MG63 (cell line): ENCODE data around the gene AURKB. TPM values are rescaled to one million over a fixed set of nuclear protein-coding genes. Genes with fewer than 3 reads are reported as not detected.
"Not testable (repeated sequence)": the region's sequence is repeated elsewhere in the genome, so short reads cannot be mapped to it uniquely, and the experiment has no call there.

Experiments used
- DNase-seq: peaks from one replicate; pipeline ENCODE4 v3.0.0-alpha.2; 2020
- H3K27me3 ChIP-seq: fragments of 250-450 bp; sonication (Bioruptor Pico); 2 replicates; pipeline ENCODE4 v1.5.1; 2020; ENCODE audit warnings: mild to moderate bottlenecking, moderate library complexity
- H3K36me3 ChIP-seq: fragments of 250-450 bp; sonication (Bioruptor Pico); 2 replicates; pipeline ENCODE4 v1.5.1; 2020; ENCODE audit warnings: mild to moderate bottlenecking, moderate library complexity
- H3K4me3 ChIP-seq: fragments of 250-450 bp; sonication (Bioruptor Pico); 2 replicates; pipeline ENCODE4 v1.5.1; 2020; ENCODE audit warnings: mild to moderate bottlenecking, moderate library complexity
- H3K9me3 ChIP-seq: fragments of 250-450 bp; sonication (Bioruptor Pico); 2 replicates; pipeline ENCODE4 v1.5.1; 2020; ENCODE audit warnings: mild to moderate bottlenecking, moderate library complexity
- total RNA-seq: library from RNA; depleted of rRNA; stranded (reverse); fragments of >200 nt; shearing (Covaris generic); gene quantifications from 2 replicates; pipeline ENCODE4 v1.2.3, GENCODE V29; 2014; ENCODE audit warnings: low replicate concordance

AURKB gene
- total RNA-seq, 1 experiment from 2014 or later = 119 TPM

DNA sequence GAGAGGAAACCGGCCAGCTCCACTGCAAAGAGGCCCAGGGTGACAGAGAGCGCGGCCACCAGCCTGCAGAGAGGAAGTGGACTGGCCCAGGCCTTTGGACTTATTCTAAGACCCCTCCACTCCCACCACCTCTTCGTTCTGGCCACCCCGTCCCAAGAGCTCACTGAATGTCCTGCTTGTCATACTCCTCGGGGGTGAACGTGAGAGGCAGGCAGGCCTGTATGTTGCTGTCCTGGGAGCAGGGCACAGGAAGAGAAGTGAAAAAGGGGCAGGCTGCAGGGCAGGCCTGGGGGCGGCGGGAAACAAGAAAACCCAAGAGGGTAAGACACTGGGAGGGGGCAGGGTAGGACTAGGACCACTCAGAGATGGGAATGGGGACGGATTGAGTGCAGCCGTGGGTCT lies 34.6 kb downstream of the AURKB start:
- Histone ChIP-seq H3K27me3 (no peaks in the 10 kb centered on the region), H3K36me3 (no peaks in the 10 kb centered on the region), H3K9me3 (no peaks in the 10 kb centered on the region), H3K4me3 (peak overlapping the region; percentile 65)
- DNase-seq = no peak

DNA sequence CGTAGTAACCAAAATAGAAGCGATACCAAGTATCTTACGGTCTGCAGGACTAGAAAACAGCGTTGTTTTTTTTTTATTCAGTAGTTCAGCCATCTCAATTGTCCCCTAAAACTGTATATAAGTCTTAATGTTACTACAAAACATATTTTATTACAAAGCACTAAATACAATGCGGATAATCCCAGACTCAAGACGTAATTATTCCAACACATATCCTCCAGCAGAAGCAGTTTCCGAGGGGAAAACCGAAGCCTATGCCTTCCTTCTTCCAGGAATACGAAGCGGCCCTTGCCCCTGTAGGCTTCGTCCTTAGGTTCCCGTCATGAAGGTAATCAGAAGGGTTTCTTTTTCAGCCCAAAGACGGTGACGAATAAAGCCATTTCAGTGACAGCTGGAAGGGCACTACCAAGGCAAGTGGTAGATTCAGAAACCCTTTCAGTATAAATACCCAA lies 36.5 kb downstream of the AURKB start:
- Histone ChIP-seq H3K27me3 (no peaks in the 10 kb centered on the region), H3K9me3 (no peaks in the 10 kb centered on the region), H3K4me3 (peak overlapping the region; percentile 60), H3K36me3 (no peaks in the 10 kb centered on the region)
- DNase-seq = no peak

DNA sequence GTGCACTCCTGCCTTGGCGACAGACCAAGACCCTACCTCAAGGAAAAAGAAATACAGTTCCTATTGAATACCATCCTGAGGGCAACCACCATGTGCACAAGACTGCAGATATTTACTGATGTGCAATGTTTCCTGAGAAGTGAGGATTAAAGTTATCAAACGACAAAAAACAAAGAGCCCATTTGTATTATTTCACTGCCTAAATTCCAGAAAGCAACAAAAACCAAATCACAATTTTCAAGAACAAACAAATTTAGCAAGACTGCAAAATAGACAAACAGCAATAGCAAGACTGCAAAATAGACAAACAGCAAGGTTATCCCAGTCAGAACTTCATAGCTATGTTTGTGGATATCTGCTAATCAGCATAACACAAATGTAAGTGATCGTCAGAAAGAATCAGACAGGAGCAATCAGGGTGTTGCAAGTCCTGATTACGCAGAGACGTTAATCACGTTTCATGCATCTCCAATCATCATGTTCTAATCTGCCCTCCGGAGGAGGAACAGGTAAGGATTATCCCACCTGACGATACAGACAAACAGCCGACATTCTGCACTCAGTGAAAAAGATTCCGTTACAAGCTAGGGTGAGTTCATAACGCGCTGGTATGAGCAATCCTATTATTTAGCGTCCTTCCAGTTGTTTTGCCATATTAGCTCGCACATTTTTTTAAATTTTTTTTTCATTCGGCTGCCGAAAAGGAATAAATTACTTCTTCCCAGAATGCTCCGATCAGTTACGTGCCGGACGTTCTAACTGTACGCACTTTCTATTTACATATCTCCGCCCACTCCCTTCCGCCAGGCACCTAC lies 37.1 kb downstream of the AURKB start:
- no peaks in the 10 kb centered on the region for H3K27me3 ChIP-seq
- H3K9me3 ChIP-seq = no peaks in the 10 kb centered on the region
- DNase-seq = peak; percentile 82
- H3K4me3 ChIP-seq = peak overlapping the region; percentile 60
- H3K36me3 ChIP-seq = no peaks in the 10 kb centered on the region

DNA sequence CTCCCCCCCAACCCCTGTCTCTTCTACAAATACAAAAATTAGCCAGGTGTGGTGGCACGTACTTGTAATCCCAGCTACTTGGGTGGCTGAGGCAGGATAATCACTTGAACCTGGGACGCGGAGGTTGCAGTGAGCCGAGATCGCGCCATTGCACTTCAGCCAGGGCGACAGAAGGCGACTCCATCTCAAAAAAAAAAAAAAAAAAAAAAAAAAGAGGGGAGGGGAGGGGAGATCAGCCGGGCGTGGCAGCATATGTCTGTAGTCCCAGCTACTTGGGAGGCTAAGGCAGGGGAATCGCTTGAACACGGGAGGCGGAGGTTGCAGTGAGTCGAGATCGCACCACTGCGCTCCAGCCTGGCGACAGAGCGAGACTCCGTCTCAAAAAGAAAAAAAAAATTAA lies 40.2 kb downstream of the AURKB start:
- not testable (repeated sequence) for H3K27me3 ChIP-seq, DNase-seq, H3K4me3 ChIP-seq, H3K36me3 ChIP-seq, H3K9me3 ChIP-seq

DNA sequence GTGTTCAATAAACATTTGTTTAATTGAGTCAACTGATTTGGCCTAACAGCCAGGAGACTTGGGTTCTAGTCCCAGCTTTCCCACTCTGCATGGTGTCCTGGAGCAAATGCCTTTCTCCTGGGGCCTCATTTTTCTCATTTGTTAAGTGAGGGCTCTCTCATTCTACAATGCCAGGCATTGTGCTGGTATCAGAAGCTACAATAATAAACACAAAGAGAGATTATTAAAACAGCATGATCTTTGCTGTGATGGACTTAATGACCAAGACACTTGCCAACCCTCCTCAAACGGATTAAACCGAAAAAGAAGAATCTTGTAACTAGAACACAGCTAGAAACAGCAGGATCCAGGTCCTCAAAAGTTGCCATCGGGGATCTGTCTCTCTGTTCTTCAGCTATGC lies 42.8 kb downstream of the AURKB start:
- Histone ChIP-seq H3K36me3 (no peaks in the 10 kb centered on the region), H3K4me3 (no peak overlapping the region), H3K9me3 (no peaks in the 10 kb centered on the region), H3K27me3 (no peaks in the 10 kb centered on the region)
- no peak for DNase-seq

DNA sequence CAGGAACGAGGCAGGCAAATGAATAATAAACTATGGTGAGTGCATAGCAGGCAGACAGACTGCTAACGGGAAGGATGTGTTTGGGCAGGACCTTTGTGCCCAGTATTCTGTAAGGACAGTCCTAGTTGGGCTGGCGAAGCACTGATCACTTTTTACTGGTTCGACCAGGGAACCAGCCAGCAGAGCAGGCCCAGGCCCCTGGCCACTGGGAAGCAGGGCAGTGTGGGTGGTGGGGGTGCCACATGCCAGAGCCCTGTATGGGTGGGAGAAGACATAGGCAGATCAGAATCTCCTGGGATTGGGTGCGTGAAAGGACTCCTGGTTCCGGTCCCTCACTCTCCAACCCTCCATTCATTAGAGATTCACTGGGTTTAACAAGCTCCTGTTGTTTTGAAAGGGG lies 43.6 kb downstream of the AURKB start:
- H3K9me3 ChIP-seq = no peaks in the 10 kb centered on the region
- H3K36me3 ChIP-seq = peaks cover 5% of the 10 kb centered on the region; the same call in 1 of the 2 replicates
- H3K27me3 ChIP-seq = no peaks in the 10 kb centered on the region
- H3K4me3 ChIP-seq = no peak overlapping the region
- DNase-seq = no peak

DNA sequence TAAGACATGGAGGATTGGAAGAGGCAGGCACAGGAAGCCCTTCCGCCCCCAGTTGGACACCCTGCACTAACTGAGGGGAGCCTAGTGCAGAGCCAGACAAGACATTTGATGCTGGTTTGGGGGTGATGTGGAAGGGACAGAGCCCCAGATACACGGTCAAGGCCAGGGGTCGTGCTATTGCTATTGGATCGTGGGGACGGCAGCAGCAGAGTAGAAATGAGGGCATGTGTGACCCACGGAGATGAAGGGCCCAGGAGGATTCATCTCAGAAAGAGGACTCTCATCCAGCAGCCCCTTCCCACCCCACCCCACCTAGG lies 45.6 kb downstream of the AURKB start:
- H3K36me3 ChIP-seq = peaks cover 17% of the 10 kb centered on the region
- no peaks in the 10 kb centered on the region for H3K27me3 ChIP-seq
- DNase-seq = no peak
- H3K9me3 ChIP-seq = no peaks in the 10 kb centered on the region
- no peak overlapping the region for H3K4me3 ChIP-seq

DNA sequence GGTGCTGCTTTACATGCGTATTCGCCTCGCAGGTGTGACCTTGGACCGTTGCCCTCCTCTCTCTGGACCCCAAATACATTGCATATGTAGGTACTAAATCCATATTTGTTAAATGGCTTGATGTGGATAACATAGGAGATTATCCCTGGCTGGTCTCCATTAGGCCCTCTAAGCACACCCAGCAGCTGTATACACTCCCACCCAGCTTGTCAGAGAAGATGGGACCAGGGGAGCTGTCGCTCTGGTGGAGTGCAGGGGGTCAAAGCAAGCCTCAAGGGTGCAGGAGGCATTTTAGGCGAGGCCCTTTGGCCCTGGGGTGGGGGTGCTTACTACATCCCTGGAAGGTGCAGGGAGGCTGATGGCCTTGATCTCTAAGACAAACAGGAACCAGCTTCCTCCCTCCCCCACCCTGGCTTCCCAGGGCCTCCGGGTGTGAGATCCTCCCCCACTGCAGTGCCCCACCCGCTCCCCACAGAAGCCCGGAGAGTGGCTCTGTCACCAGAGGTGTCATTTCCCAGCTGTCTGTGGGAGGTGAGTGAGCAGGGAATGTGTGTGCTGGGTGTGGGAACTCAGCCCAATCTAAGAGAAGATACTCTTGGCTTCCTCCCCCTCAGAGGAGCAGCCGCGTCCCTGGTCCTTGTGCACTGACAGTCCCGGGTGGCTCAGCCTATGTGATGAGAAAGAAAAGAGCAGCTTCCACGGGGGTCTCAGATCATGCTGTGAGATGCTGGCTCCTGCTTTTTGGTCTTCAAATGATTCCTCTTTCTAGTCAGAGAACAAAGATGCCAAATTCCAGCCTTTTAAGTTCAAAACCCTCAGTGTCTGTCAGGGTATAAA lies 46.2 kb downstream of the AURKB start:
- Histone ChIP-seq H3K4me3 (no peak overlapping the region; the same call in 1 of the 2 replicates), H3K9me3 (no peaks in the 10 kb centered on the region), H3K36me3 (peaks cover 22% of the 10 kb centered on the region), H3K27me3 (no peaks in the 10 kb centered on the region)
- DNase-seq = peak; percentile 56

DNA sequence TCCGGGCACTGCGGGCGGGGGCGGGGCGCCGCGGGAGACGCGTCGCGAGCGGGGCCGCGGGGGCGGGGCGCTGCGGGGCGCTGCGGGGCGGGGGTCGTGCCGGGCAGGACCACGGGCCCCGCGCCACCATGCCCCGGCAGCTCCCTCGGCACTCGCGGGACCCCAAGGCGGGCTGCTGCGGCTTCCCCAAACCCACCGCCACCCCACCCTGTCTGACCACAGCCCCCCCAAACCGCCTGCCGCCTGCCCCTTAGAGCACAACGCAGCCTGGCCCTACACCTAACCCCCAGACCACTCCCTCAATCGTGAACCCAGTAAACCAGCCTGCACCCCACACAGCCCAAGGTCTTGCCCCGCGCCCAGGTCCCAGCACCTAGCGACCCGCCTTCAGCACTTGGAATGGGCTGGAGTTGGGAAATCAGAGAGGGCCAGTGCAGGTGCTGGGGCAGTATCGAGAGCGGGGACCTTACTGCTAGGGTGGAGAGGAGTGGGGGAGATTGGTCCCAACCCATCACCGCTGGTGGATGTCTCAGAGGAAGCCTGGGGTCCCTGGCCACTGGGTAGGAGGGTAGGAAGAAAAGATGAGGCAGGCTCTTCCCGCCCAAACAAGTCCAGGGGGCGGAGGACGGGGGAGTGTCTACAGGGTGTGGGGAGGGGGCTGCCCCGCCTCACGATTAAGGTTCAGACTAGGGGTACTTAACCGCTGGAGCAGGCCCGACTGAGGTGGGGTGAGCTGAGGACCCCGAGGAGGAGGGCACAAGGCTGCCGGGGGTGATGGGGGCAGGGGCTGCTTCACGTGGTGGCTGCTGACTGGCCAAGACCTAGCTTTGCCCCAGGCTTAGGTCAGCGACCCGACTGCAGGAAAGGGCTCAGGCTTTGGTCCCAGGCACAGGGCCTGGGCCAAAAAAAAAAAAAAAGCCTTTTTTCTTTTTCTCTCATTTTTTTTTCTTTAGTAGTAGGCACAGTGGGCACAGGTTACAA lies 47.1 kb downstream of the AURKB start:
- DNase-seq = peak; percentile 66
- Histone ChIP-seq H3K36me3 (peaks cover 27% of the 10 kb centered on the region), H3K9me3 (no peaks in the 10 kb centered on the region), H3K27me3 (no peaks in the 10 kb centered on the region), H3K4me3 (peak overlapping the region; percentile 95)

DNA sequence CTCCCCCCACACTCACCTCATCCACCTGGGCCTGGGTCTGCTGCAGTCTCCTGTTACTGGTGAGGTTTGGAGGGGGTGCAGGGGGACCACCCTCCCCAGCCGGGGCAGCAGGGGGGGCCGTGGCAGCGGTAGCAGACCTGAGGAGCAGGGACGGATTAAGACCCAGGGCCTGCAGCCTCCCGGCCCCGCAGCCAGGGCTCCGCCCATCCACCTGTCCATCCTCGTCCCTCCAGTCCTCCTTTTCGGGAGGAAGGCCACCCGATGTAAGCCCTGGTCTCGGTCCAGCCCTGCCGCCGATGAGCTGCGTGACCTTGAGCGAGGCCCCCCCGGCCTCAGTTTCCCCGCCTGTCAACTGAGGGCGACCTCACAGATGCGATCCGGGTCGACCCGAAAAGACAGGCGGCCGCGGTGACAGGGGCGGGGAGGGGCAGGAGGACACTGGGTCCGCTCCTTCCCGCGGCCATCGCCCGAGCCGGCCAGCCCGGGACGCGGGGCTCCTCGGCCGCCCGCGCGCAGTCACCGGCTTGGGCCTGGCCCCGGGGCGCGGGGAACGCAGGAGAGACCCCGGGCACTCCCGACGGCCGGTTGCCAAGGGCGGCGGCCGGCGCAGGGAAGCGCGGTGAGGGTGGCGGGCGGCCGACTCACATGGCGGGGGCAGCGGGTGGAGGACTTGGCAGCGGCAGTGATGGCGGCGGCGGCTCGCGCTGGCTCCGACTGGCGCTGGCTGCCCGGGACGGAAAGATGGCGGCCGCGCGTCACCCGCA lies 48.0 kb downstream of the AURKB start, which contains the start of gene VAMP2:
TSS of gene VAMP2 (minus strand) at position 716 of the 764 bp plus-strand sequence. CDS start at position 647, 69 bp downstream.
- no peaks in the 10 kb centered on the region for H3K27me3 ChIP-seq
- H3K4me3 ChIP-seq = peak within 1 kb of the TSS; percentile 95
- H3K36me3 ChIP-seq = peaks cover 30% of the 10 kb centered on the region
- DNase-seq = peak; percentile 78
- H3K9me3 ChIP-seq = no peaks in the 10 kb centered on the region

DNA sequence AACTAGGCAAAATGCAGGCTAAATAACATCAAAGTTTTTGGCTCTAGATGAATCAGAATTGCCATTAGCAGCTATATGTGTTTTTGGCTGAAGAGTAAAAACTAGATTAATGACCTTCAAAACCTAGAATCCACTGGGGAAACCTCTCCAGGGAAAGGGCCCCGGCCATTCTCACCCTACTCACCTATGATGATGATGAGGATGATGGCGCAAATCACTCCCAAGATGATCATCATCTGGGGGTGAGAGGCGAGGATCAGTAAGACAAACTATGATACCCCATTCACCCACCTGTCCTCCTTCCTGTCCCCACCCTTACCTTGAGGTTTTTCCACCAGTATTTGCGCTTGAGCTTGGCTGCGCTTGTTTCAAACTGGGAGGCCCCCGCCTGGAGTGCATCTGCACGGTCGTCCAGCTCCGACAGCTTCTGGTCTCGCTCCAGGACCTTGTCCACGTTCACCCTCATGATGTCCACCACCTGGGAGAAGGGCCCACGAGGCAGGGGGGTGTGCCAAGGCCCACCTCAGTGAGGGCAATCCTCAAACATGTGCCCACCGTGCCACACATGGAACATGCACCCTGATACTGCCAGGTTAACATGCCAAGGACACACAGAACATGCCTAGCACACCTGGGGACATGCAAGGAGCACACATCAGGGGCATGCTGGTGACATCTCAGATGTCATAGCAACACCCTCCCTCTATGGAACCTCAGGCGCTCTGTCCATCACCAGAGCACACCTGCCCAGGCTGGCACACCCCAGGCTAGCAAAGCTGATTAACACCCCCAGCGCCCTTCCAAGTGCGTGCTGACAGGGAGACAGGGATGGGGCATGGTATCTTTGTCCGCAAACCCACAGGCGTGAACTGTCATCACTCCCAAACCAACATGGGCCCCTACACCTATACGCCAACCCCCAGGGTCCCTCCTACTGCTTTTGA lies 48.8 kb downstream of the AURKB start:
- no peak for DNase-seq
- Histone ChIP-seq H3K4me3 (peak overlapping the region; percentile 95), H3K9me3 (no peaks in the 10 kb centered on the region), H3K27me3 (no peaks in the 10 kb centered on the region), H3K36me3 (peaks cover 30% of the 10 kb centered on the region)

DNA sequence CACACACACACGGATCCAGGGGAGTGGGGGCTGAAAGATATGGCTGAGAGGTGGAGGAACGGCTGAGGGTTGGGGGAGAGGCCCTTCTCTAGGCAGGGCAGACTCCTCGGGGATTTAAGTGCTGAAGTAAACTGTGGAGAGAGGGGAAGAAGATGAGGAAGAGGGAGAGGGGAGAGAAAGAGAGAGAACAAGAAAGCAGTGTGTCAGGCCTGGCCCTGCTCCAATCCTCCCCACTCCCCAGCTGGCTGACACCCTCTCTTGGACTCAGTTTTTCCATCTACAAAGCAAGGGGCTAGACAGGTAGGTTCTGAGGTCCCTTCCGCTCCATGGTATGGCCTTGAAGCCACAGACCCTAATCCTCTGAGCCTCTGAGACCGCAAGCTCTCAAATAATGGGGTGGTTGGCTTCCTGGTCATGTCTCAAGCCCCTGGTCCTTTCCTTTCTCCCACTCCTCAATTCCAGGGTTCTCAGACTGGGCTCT lies 49.6 kb downstream of the AURKB start:
- H3K4me3 ChIP-seq = no peak overlapping the region

DNA sequence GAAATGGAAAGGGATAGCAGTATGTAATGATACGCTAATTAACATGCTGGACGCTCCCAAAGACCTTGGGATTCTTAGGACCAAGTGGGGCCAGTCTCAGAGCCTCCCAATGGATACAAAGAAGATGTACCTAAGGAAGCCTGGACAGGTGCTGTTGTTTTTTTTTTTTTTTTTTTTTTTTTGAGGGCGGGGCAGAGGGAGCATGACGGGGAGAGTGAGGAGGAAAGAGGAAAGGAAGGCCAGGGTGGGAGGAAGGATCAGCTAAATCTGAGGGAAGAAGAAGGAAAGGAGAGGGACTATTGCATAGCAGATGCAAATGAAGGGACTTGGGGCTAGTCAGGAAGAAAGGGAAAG lies 50.2 kb downstream of the AURKB start:
- H3K9me3 ChIP-seq = no peaks in the 10 kb centered on the region
- H3K36me3 ChIP-seq = peaks cover 30% of the 10 kb centered on the region
- DNase-seq = no peak
- H3K27me3 ChIP-seq = no peaks in the 10 kb centered on the region
- no peak overlapping the region for H3K4me3 ChIP-seq

More for the DNA sequence above, 49.6 kb downstream of the AURKB start:
- no peak for DNase-seq
- Histone ChIP-seq H3K36me3 (peaks cover 30% of the 10 kb centered on the region), H3K27me3 (no peaks in the 10 kb centered on the region), H3K9me3 (no peaks in the 10 kb centered on the region)

DNA sequence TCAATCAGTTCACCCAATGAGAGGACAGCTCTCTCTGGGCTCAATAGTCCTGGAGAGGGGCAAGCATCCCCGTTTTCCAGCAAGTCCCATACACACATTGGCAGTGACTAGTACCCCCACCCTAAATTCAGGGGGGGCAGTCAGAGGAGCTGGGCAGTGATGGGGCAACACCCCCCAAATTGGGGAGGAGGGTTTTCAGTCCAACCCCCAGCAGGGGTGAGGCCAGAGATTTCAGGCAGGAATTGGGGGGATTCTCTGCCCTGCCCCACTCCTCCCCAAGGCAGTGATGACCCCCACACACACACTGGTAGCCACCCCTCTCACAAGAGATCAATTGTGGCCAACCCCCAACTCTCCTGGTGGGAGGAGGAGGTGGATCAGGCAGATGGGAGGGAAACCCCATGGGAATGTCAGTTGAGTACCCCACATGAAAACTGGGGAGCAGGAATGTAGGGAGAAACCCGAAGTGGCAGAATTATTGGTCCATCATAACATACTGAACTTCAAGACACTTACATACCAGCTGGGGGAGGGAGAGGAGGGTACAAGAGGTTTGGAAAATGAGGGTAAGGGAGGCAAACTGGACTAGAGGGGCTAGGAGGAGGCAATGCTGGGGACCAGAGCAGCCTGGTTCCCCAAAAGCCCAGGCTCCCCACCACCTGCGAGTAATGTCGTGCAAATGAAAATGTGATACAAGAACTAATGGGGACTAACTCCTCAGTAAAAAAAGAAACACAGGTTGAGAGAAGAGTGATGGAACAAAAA lies 50.7 kb downstream of the AURKB start:
- H3K9me3 ChIP-seq = no peaks in the 10 kb centered on the region
- no peak for DNase-seq
- H3K4me3 ChIP-seq = no peak overlapping the region
- no peaks in the 10 kb centered on the region for H3K27me3 ChIP-seq
- H3K36me3 ChIP-seq = peaks cover 30% of the 10 kb centered on the region
